ENCODE data around the gene SLC11A1. TPM values are rescaled to one million over a fixed set of nuclear protein-coding genes. Genes with fewer than 3 reads are reported as not detected.

The SLC11A1 gene
- total and polyA plus RNA-seq, 8 donors = 4.2 to 20.4 (median 8.9) TPM; not detected in 1

GRCh38 chr2:218354850-218355443 is 27.1 kb upstream of the SLC11A1 start:
- no peak overlapping the region for H3K4me3 ChIP-seq
- peak overlapping the region; percentile 18 to 64 (median 53) for H3K27ac ChIP-seq
- peak; percentile 34 to 86 for DNase-seq
- intact Hi-C loops (cut with DNase I; ENCODE audit: low total_unique reads) = loop anchor here (5.0 kb wide), 1 partner anchor 58 kb away; no protein-coding TSS in a partner anchor
- H3K4me1 ChIP-seq = peaks cover 0 to 33% (median 23%) of the 10 kb centered on the region in 4 donors
- no peaks in the 10 kb centered on the region for H3K27me3 ChIP-seq
- H3K9me3 ChIP-seq = peaks cover 0 to 22% (median 8%) of the 10 kb centered on the region in 4 donors
- 37 to 66% (median 48%) methylated on average over 20 of the region's 20 CpGs for WGBS, 5 donors
- TF ChIP-seq POLR2A (IDR thresholded peaks at IDR 0.05) (no peak), CTCF (IDR thresholded peaks at IDR 0.05) (no peak), POLR2AphosphoS5 (IDR thresholded peaks at IDR 0.05) (peak in 2 of 3 donors; percentile 17 to 32), EP300 (IDR thresholded peaks at IDR 0.05) (no peak)
- H3K36me3 ChIP-seq = no peaks in the 10 kb centered on the region

GRCh38 chr2:218357236-218358177 is 24.6 kb upstream of the SLC11A1 start:
- H3K27ac ChIP-seq = peak overlapping the region in 3 of 5 donors; percentile 18 to 35 (median 19)
- no peak overlapping the region for H3K4me3 ChIP-seq
- H3K4me1 ChIP-seq = peaks cover 0 to 36% (median 23%) of the 10 kb centered on the region in 4 donors
- WGBS, 5 donors = 53 to 72% (median 60%) methylated on average over 16 to 17 of the region's 17 CpGs
- peak in 1 of 2 donors; percentile 49 for DNase-seq
- no peaks in the 10 kb centered on the region for H3K36me3 ChIP-seq
- no peaks in the 10 kb centered on the region for H3K9me3 ChIP-seq
- intact Hi-C loops (cut with DNase I; ENCODE audit: low total_unique reads) = loop anchor here (5.0 kb wide), 1 partner anchor 60 kb away; no protein-coding TSS in a partner anchor
- no peaks in the 10 kb centered on the region for H3K27me3 ChIP-seq
- no peak for TF ChIP-seq POLR2A (IDR thresholded peaks at IDR 0.05)

- Histone ChIP-seq H3K27me3 (no peaks in the 10 kb centered on the region), H3K4me1 (peaks cover 0 to 25% (median 11%) of the 10 kb centered on the region in 4 donors), H3K27ac (peak overlapping the region in 1 of 5 donors; percentile 31), H3K9me3 (no peaks in the 10 kb centered on the region), H3K36me3 (no peaks in the 10 kb centered on the region), H3K4me3 (no peak overlapping the region)
- intact Hi-C loops (cut with DNase I; ENCODE audit: low total_unique reads) = no loop called here
- WGBS, 5 donors = 87 to 97% (median 92%) methylated on average over 4 of the region's 4 CpGs
- TF ChIP-seq POLR2AphosphoS5 (IDR thresholded peaks at IDR 0.05) (no peak), EP300 (IDR thresholded peaks at IDR 0.05) (no peak), POLR2A (IDR thresholded peaks at IDR 0.05) (no peak), CTCF (IDR thresholded peaks at IDR 0.05) (no peak)
- no peak for DNase-seq
Measured at GRCh38 chr2:218360453-218360852, 21.6 kb upstream of the SLC11A1 start.

- DNase-seq = no peak
- 86 to 92% (median 92%) methylated on average over 8 of the region's 8 CpGs for WGBS, 5 donors
- Histone ChIP-seq H3K36me3 (no peaks in the 10 kb centered on the region), H3K27me3 (no peaks in the 10 kb centered on the region), H3K4me3 (no peak overlapping the region), H3K9me3 (peaks cover 0 to 6% (median 0%) of the 10 kb centered on the region in 4 donors), H3K4me1 (peaks cover 0 to 10% (median 8%) of the 10 kb centered on the region in 4 donors), H3K27ac (no peak overlapping the region)
- intact Hi-C loops (cut with DNase I; ENCODE audit: low total_unique reads) = no loop called here
- TF ChIP-seq EP300 (IDR thresholded peaks at IDR 0.05) (no peak), POLR2A (IDR thresholded peaks at IDR 0.05) (no peak), CTCF (IDR thresholded peaks at IDR 0.05) (no peak), POLR2AphosphoS5 (IDR thresholded peaks at IDR 0.05) (no peak)
Measured at GRCh38 chr2:218362606-218363005, 19.5 kb upstream of the SLC11A1 start.

Measured in stomach (tissue), 9 donors.